HepG2 (cell line): ENCODE measurements around the gene CSNK2B. TPM values are rescaled to one million over a fixed set of nuclear protein-coding genes. Genes with fewer than 3 reads are reported as not detected.

Source experiments
- AKNA ChIP-seq: sonication (generic); formaldehyde crosslinking; IDR thresholded peaks from 2 replicates; pipeline ENCODE4 v1.4.0; 2020; ENCODE audit warnings: missing genetic modification reagents, borderline replicate concordance
- CSRNP2 ChIP-seq: sonication (generic); formaldehyde crosslinking; conservative IDR thresholded peaks from 2 replicates; pipeline ENCODE4 v1.8.0; 2022; ENCODE audit warnings: low read depth, missing genetic modification reagents
- MTF2 ChIP-seq: sonication (generic); formaldehyde crosslinking; IDR thresholded peaks from 2 replicates; pipeline ENCODE4 v1.5.0; 2020; ENCODE audit warnings: missing genetic modification reagents, borderline replicate concordance
- PATZ1 ChIP-seq: sonication (generic); formaldehyde crosslinking; IDR thresholded peaks from 2 replicates; pipeline ENCODE4 v1.4.0; 2020; ENCODE audit warnings: missing genetic modification reagents
- POLR2AphosphoS2 ChIP-seq: IDR thresholded peaks from 2 replicates; pipeline ENCODE4 v1.6.1; 2011; ENCODE audit warnings: low read depth, low read length, improper control_type of control experiment
- SIX1 ChIP-seq: sonication (generic); formaldehyde crosslinking; IDR thresholded peaks from 2 replicates; pipeline ENCODE4 v1.4.0; 2020; ENCODE audit warnings: missing genetic modification reagents, borderline replicate concordance
- ZBTB21 ChIP-seq: sonication (generic); formaldehyde crosslinking; IDR thresholded peaks from 2 replicates; pipeline ENCODE4 v1.4.0; 2020; ENCODE audit warnings: missing genetic modification reagents
- ZNF781 ChIP-seq: sonication (generic); formaldehyde crosslinking; IDR thresholded peaks from 2 replicates; pipeline ENCODE4 v1.5.1; 2020; ENCODE audit warnings: borderline replicate concordance, mild to moderate bottlenecking, missing genetic modification reagents; ENCODE audit errors: not compliant biosample characterization
- polyA plus RNA-seq, 8 experiments: library from polyadenylated mRNA; depleted of rRNA in 3 of 8; stranded (reverse) in 7 of 8; unstranded in 1 of 8; fragments of >200 nt; fragmentation: Illumina TruSeq in 4 of 8; extraction: Trizol in 4 of 8; gene quantifications; 2 replicates each; pipeline versions ENCODE4 v1.2.1 to v1.2.3, GENCODE V29; 2011 to 2016; ENCODE audit warnings: low read depth in 4 of 8, missing spikeins in 1 of 8, mixed read lengths in 1 of 8; ENCODE audit not compliant: insufficient read depth in 1 of 8
- total RNA-seq, 5 experiments: library from RNA; depleted of rRNA; stranded (reverse); fragments of >200 nt; fragmentation: Illumina TruSeq; extraction: Trizol; gene quantifications; 2 replicates each; pipeline ENCODE4 v1.2.3, GENCODE V29; 2016; ENCODE audit warnings: low read depth in 1 of 5
- TF ChIP-seq, protein P1 (sequence below): sonication (generic); formaldehyde crosslinking; IDR thresholded peaks from 2 replicates; pipeline ENCODE4 v1.5.1; 2020; ENCODE audit warnings: mild to moderate bottlenecking, missing genetic modification reagents, borderline replicate concordance
- TF ChIP-seq, protein P2 (sequence below), 2 experiments: sonication (generic) in 1 of 2; formaldehyde crosslinking in 1 of 2; IDR thresholded peaks; 2 replicates each; pipeline versions ENCODE4 v1.4.0 to v1.6.1; 2016 to 2020; ENCODE audit warnings: borderline replicate concordance in 1 of 2, low read depth in 1 of 2, mild to moderate bottlenecking in 1 of 2, missing genetic modification reagents in 1 of 2

CSNK2B gene
- total and polyA plus RNA-seq, 2 of the 13 experiments (the other 11 are each of a cell fraction or from before 2014, with no cell fraction given), result 111 to 296 TPM

GRCh38 chr6:31660381-31661261 is 5.3 kb upstream of the CSNK2B start, which contains the start of gene C6orf47 (continued):
- TF ChIP-seq PATZ1, result peak; percentile 70
- TF ChIP-seq ZNF781 (CRISPR knock-in tag), result no peak
- TF ChIP-seq MTF2 (CRISPR knock-in tag), result no peak
- TF ChIP-seq, protein P1, sequence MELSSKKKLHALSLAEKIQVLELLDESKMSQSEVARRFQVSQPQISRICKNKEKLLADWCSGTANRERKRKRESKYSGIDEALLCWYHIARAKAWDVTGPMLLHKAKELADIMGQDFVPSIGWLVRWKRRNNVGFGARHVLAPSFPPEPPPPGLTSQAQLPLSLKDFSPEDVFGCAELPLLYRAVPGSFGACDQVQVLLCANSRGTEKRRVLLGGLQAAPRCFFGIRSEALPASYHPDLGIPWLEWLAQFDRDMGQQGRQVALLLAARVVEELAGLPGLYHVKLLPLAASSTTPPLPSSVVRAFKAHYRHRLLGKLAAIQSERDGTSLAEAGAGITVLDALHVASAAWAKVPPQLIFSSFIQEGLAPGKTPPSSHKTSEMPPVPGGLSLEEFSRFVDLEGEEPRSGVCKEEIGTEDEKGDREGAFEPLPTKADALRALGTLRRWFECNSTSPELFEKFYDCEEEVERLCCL (CRISPR knock-in tag), result no peak
- peak; percentile 86; the same call in 1 of the 2 replicates for TF ChIP-seq AKNA (CRISPR knock-in tag)
- no peak for TF ChIP-seq CSRNP2 (CRISPR knock-in tag)
- TF ChIP-seq, protein P2, sequence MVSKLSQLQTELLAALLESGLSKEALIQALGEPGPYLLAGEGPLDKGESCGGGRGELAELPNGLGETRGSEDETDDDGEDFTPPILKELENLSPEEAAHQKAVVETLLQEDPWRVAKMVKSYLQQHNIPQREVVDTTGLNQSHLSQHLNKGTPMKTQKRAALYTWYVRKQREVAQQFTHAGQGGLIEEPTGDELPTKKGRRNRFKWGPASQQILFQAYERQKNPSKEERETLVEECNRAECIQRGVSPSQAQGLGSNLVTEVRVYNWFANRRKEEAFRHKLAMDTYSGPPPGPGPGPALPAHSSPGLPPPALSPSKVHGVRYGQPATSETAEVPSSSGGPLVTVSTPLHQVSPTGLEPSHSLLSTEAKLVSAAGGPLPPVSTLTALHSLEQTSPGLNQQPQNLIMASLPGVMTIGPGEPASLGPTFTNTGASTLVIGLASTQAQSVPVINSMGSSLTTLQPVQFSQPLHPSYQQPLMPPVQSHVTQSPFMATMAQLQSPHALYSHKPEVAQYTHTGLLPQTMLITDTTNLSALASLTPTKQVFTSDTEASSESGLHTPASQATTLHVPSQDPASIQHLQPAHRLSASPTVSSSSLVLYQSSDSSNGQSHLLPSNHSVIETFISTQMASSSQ (IDR thresholded peaks at IDR 0.05; ENCODE audit: low read depth), result no peak
- TF ChIP-seq, protein P2 (CRISPR knock-in tag; IDR thresholded peaks at IDR 0.05; ENCODE audit: borderline replicate concordance), result peak; percentile 67; the same call in 1 of the 2 replicates
- TF ChIP-seq POLR2AphosphoS2, result no peak
- TF ChIP-seq ZBTB21, result no peak
- TF ChIP-seq SIX1 (CRISPR knock-in tag), result no peak
